HCT116 (cell line): ENCODE results near the gene A3GALT2. TPM values are rescaled to one million over a fixed set of nuclear protein-coding genes. Genes with fewer than 3 reads are reported as not detected.

ENCODE experiments used
- ATAC-seq: fragments of 200-7000 bp; cut with Tn5 transposase; 2 replicates; pipeline ENCODE4 v1.9.1; 2020; ENCODE audit warnings: mild to moderate bottlenecking, moderate library complexity
- BruUV-seq: library from RNA; stranded (reverse); fragments of 400-500 nt; replicated peaks from 2 replicates; lab custom pipeline; 2021; lab: Mats Ljungman, UMichigan
- CTCF ChIA-PET: fragments of 300-600 bp; sonication (Branson Sonifier 250); formaldehyde crosslinking; loops from one replicate; lab custom pipeline; 2021; ENCODE audit warnings: antibody characterized with exemption; lab: Charles Lee
- POLR2A ChIA-PET: fragments of 300-600, 350-600 bp; sonication (Branson Sonifier 250); formaldehyde crosslinking; loops from one replicate; lab custom pipeline; 2021; ENCODE audit warnings: antibody characterized with exemption; lab: Charles Lee
- RAD21 ChIA-PET, 2 experiments: fragments of 300-600 bp; sonication (Branson Sonifier 250); formaldehyde crosslinking; loops; one replicate each; lab custom pipeline; 2023; ENCODE audit warnings: low total read pairs in 2 of 2; ENCODE audit not compliant: uncharacterized antibody in 2 of 2, unreplicated experiment in 2 of 2, low non-redundant PET in 1 of 2; lab: Charles Lee
- DNase-seq: peaks from one replicate; pipeline ENCODE4 v3.0.0-alpha.2; 2010; ENCODE audit warnings: low read depth, low spot score
- H2AFZ ChIP-seq: fragments of 200-600 bp; shearing (Covaris generic), sonication (generic); 2 replicates; pipeline ENCODE4 v1.6.1; 2017; ENCODE audit warnings: low read depth, mixed run types, mixed read lengths, antibody characterized with exemption, low read length; ENCODE audit not compliant: poor library complexity, severe bottlenecking
- H3K27ac ChIP-seq: 2 replicates; pipeline ENCODE4 v1.5.1; 2012; ENCODE audit warnings: low read depth, low read length
- H3K27me3 ChIP-seq: fragments of 200-600 bp; sonication (generic); 2 replicates; pipeline ENCODE4 v1.6.1; 2016; ENCODE audit warnings: mixed run types, low read length, mixed read lengths; ENCODE audit not compliant: insufficient read depth
- H3K36me3 ChIP-seq, 2 experiments: fragments of 200-500 bp in 1 of 2; fragments of 200-600 bp in 1 of 2; sonication (Bioruptor generic) in 1 of 2; sonication (generic) in 1 of 2; 2 replicates each; pipeline versions ENCODE4 v1.5.1 to v1.6.1; 2014 to 2016; ENCODE audit warnings: low read length in 2 of 2, inconsistent platforms in 1 of 2, mixed read lengths in 1 of 2, mixed run types in 1 of 2; ENCODE audit not compliant: insufficient read depth in 2 of 2, control insufficient read depth in 1 of 2
- H3K4me1 ChIP-seq, 2 experiments: fragments of 200-600 bp in 1 of 2; sonication (generic) in 1 of 2; 2 replicates each; pipeline versions ENCODE4 v1.5.1 to v1.6.1; 2012 to 2017; ENCODE audit warnings: low read length in 2 of 2, inconsistent platforms in 1 of 2, mild to moderate bottlenecking in 1 of 2, mixed read lengths in 1 of 2, mixed run types in 1 of 2, moderate library complexity in 1 of 2; ENCODE audit not compliant: insufficient read depth in 2 of 2, control insufficient read depth in 1 of 2
- H3K4me2 ChIP-seq: fragments of 200-600 bp; sonication (generic); 2 replicates; pipeline ENCODE4 v1.6.1; 2017; ENCODE audit warnings: mixed run types, low read length, mixed read lengths
- H3K4me3 ChIP-seq, 2 experiments: fragments of 200-600 bp in 1 of 2; sonication (generic) in 1 of 2; replicated peaks in 1 of 2; 2 replicates each; pipeline ENCODE4 v1.5.1; 2011 to 2016; ENCODE audit warnings: low read length in 2 of 2, control low read depth in 1 of 2, low read depth in 1 of 2, mild to moderate bottlenecking in 1 of 2, mixed read lengths in 1 of 2, mixed run types in 1 of 2
- H3K79me2 ChIP-seq: fragments of 200-600 bp; sonication (generic); 2 replicates; pipeline ENCODE4 v1.6.1; 2017; ENCODE audit warnings: mild to moderate bottlenecking, mixed run types, low read length, moderate library complexity, mixed read lengths; ENCODE audit not compliant: insufficient read depth
- H3K9ac ChIP-seq: fragments of 200-600 bp; sonication (generic); 2 replicates; pipeline ENCODE4 v1.6.1; 2016; ENCODE audit warnings: low read length, mixed read lengths
- H3K9me2 ChIP-seq: fragments of 200-600 bp; sonication (generic), shearing (Covaris generic); 2 replicates; pipeline ENCODE4 v1.6.1; 2017; ENCODE audit warnings: mixed run types, mild to moderate bottlenecking, moderate library complexity; ENCODE audit not compliant: insufficient read depth
- H3K9me3 ChIP-seq, 2 experiments: fragments of 200-500 bp in 1 of 2; fragments of 200-600 bp in 1 of 2; sonication (Bioruptor generic) in 1 of 2; sonication (generic) in 1 of 2; 2 replicates each; pipeline ENCODE4 v1.6.1; 2014 to 2017; ENCODE audit warnings: low read length in 2 of 2, mixed read lengths in 2 of 2, inconsistent platforms in 1 of 2, low read depth in 1 of 2, mild to moderate bottlenecking in 1 of 2, mixed run types in 1 of 2, moderate library complexity in 1 of 2; ENCODE audit not compliant: control insufficient read depth in 1 of 2, insufficient read depth in 1 of 2
- H4K20me1 ChIP-seq: fragments of 200-600 bp; sonication (generic), shearing (Covaris generic); 2 replicates; pipeline ENCODE4 v1.6.1; 2017; ENCODE audit warnings: mixed run types, mild to moderate bottlenecking, moderate library complexity; ENCODE audit not compliant: insufficient read depth
- ATF3 ChIP-seq: IDR thresholded peaks from 2 replicates; pipeline ENCODE4 v1.6.1; 2012
- CBX3 ChIP-seq: IDR thresholded peaks from 2 replicates; pipeline ENCODE4 v1.6.1; 2012; ENCODE audit warnings: low read depth
- CTCF ChIP-seq, 3 experiments: fragments of 200-600 bp in 1 of 3; sonication (generic) in 1 of 3; IDR thresholded peaks in 2 of 3; conservative IDR thresholded peaks in 1 of 3; 2 replicates each; pipeline ENCODE4 v1.5.1; 2012 to 2017; ENCODE audit warnings: low read depth in 2 of 3, low read length in 2 of 3, antibody characterized with exemption in 1 of 3, borderline replicate concordance in 1 of 3, control low read depth in 1 of 3, mild to moderate bottlenecking in 1 of 3, mixed read lengths in 1 of 3, mixed run types in 1 of 3, moderate library complexity in 1 of 3; ENCODE audit not compliant: insufficient read depth in 1 of 3
- EZH2 ChIP-seq: fragments of 200-600 bp; sonication (generic); IDR thresholded peaks from 2 replicates; pipeline ENCODE4 v1.6.1; 2017; ENCODE audit warnings: antibody characterized with exemption, mixed run types
- EZH2phosphoT487 ChIP-seq: fragments of 200-600 bp; IDR thresholded peaks from 2 replicates; pipeline ENCODE4 v1.6.1; 2018; ENCODE audit warnings: antibody characterized with exemption, borderline replicate concordance
- FOSL1 ChIP-seq: IDR thresholded peaks from 2 replicates; pipeline ENCODE4 v1.6.1; 2012; ENCODE audit warnings: low read depth
- JUND ChIP-seq: IDR thresholded peaks from 2 replicates; pipeline ENCODE4 v1.6.1; 2012
- MAX ChIP-seq: IDR thresholded peaks from 2 replicates; pipeline ENCODE4 v1.6.1; 2012
- POLR2A ChIP-seq: IDR thresholded peaks from 2 replicates; pipeline ENCODE4 v1.7.0; 2011; ENCODE audit warnings: borderline replicate concordance; ENCODE audit not compliant: insufficient read depth, insufficient read length; ENCODE audit errors: extremely low read depth
- RAD21 ChIP-seq: IDR thresholded peaks from 2 replicates; pipeline ENCODE4 v1.6.1; 2012; ENCODE audit warnings: low read depth, mild to moderate bottlenecking
- REST ChIP-seq: IDR thresholded peaks from 2 replicates; pipeline ENCODE4 v1.6.1; 2012; ENCODE audit warnings: low read depth
- SIN3A ChIP-seq: IDR thresholded peaks from 2 replicates; pipeline ENCODE4 v1.6.1; 2012; ENCODE audit warnings: low read depth
- SP1 ChIP-seq: IDR thresholded peaks from 2 replicates; pipeline ENCODE4 v1.6.1; 2012; ENCODE audit warnings: low read depth
- SRF ChIP-seq: IDR thresholded peaks from 2 replicates; pipeline ENCODE4 v1.6.1; 2012; ENCODE audit warnings: low read depth
- TCF7L2 ChIP-seq: IDR thresholded peaks from 2 replicates; pipeline ENCODE4 v1.7.0; 2011; ENCODE audit warnings: borderline replicate concordance, inconsistent platforms; ENCODE audit not compliant: insufficient read depth, insufficient read length; ENCODE audit errors: extremely low read depth
- YY1 ChIP-seq: IDR thresholded peaks from 2 replicates; pipeline ENCODE4 v1.6.1; 2011; ENCODE audit warnings: low read length, low read depth, moderate library complexity, mild to moderate bottlenecking; ENCODE audit not compliant: insufficient replicate concordance; ENCODE audit errors: extremely low read depth
- ZBTB33 ChIP-seq: IDR thresholded peaks from 2 replicates; pipeline ENCODE4 v1.6.1; 2011; ENCODE audit warnings: mild to moderate bottlenecking, low read length, moderate library complexity; ENCODE audit not compliant: insufficient replicate concordance; ENCODE audit errors: extremely low read depth
- ZFX ChIP-seq: fragments of 450-650 bp; IDR thresholded peaks from 2 replicates; pipeline ENCODE4 v1.6.1; 2017
- intact Hi-C: fragments of 100-400 bp; cut with micrococcal nuclease; formaldehyde crosslinking; loops from 2 replicates; pipeline ENCODE4 v1.10.0; 2022
- total RNA-seq: library from RNA; stranded (reverse); gene quantifications from one replicate; pipeline ENCODE4 v1.2.1, GENCODE V29; 2021; ENCODE audit not compliant: unreplicated experiment

The A3GALT2 gene
- total RNA-seq, 1 experiment from 2014 or later = not detected

GRCh38 chr1:33319949-33320618, 814 bp downstream of the A3GALT2 start:
- RAD21 ChIA-PET = no interaction called here
- POLR2A ChIA-PET = interaction anchor here (1.0 kb wide), 1 partner anchor 27 kb away, joined by 3 read pairs; no protein-coding TSS in a partner anchor

More at GRCh38 chr1:33319949-33320618, 814 bp downstream of the A3GALT2 start:
- no TSS peak for BruUV-seq
- H3K4me3 ChIP-seq = no peak overlapping the region
- H3K79me2 ChIP-seq = no peaks in the 10 kb centered on the region
- H2AFZ ChIP-seq = no peak overlapping the region
- no peaks in the 10 kb centered on the region for H3K4me1 ChIP-seq
- no peak overlapping the region for H3K27ac ChIP-seq
- CTCF ChIA-PET = no interaction called here
- no peaks in the 10 kb centered on the region for H3K9me2 ChIP-seq
- H3K36me3 ChIP-seq = peaks cover 21% of the 10 kb centered on the region in 2 experiments; a peak in 3 of 4 replicates
- no peaks in the 10 kb centered on the region for H3K9me3 ChIP-seq
- DNase-seq = no peak
- no peak overlapping the region for H3K4me2 ChIP-seq
- no peaks in the 10 kb centered on the region for H4K20me1 ChIP-seq
- intact Hi-C loops = no loop called here
- H3K27me3 ChIP-seq = no peaks in the 10 kb centered on the region
- H3K9ac ChIP-seq = no peak overlapping the region
- no peak for TF ChIP-seq FOSL1
- no peak for TF ChIP-seq EZH2phosphoT487
- TF ChIP-seq SP1 = no peak
- TF ChIP-seq SRF = no peak
- TF ChIP-seq YY1 = no peak
- TF ChIP-seq MAX = no peak
- no peak for TF ChIP-seq ZFX
- TF ChIP-seq CTCF (IDR thresholded peaks at IDR 0.05 in 2 of 3, conservative IDR thresholded peaks at IDR 0.05 in 1 of 3; ENCODE audit: borderline replicate concordance in 1 of 3, insufficient read depth in 1 of 3, low read depth in 2 of 3, low read length in 2 of 3) = no peak
- TF ChIP-seq CBX3 = no peak
- TF ChIP-seq EZH2 = no peak
- no peak for TF ChIP-seq ATF3
- no peak for TF ChIP-seq ZBTB33
- no peak for TF ChIP-seq SIN3A
- no peak for TF ChIP-seq JUND
- no peak for TF ChIP-seq RAD21
- TF ChIP-seq REST = no peak
- TF ChIP-seq POLR2A = no peak
- TF ChIP-seq TCF7L2 = no peak
- peak; percentile 21 for ATAC-seq
